ENCODE results near the gene NMRAL1.
A peak's percentile ranks its signal among the peaks of the same experiment; 100 is the strongest.

The NMRAL1 gene

DNA sequence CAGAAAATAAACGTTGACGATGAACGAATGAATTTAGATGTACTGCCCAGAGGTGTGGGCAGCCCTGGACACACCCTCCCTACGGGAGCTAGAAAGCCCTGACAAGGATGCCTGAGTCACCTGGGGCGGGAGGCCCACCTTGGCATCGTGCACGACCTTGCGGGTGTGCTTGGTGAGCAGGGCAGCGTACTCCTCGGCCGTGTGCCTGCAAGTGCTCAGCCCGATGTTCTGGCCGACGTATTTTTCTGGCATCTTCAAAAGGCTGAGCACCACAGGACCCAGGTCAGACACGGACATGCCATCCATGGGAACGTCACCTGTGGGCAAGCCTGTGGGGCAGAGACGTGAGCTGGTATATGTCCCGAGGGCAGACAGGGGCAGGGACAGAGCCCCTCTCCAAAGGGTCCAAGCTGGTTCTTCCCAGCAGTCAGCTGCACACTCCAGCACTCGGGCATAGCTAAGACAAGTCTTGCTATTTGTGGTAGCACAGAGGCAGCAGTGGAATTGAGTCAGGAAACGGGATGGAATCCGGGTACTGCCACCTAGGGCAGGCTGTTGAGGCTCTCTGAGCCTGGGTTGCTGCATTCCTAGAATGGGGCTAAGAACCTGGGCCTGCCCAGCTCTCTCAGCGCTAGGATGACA lies 10.8 kb downstream of the NMRAL1 start:
- DNase-seq, result no peak

DNA sequence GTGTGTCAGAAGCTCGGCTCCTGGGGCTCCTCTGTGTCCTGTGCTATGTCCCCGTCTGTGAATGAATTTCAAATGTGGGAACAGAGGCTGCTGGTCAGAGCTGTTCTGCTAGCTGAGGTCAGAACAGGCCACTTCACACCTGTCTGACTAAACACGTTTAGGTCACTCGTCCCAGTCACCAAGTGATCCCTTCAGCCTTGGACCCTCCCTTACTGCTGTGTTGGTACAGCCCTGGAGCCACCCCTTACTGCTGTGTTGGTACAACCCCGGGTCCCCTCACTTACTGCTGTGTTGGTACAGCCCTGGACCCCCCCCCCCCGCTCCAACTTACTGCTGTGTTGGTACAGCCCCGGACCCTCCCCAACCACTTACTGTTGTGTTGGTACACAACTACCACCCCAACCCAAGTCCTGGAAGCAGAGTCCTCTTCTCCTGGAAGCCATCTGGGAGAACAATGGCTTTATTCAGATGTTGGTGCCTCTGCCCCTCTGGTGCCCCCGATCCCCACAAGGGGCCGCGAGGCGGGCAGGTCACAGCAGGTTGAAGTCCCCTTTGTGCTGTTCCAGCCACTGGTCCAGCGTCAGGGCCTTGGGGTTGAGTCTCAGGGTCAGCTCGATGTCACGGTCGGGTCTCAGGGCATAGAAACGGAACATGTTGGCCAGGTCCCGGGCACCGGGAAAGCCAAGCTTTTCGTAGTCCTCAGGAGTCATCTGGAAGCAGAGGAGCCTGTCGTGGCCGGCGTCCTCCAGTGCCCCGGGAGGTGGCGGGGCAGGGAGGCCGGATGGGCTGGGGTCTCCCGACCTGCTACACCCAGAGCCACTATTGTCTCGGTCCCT lies 13.0 kb downstream of the NMRAL1 start:
- no peak for DNase-seq

DNA sequence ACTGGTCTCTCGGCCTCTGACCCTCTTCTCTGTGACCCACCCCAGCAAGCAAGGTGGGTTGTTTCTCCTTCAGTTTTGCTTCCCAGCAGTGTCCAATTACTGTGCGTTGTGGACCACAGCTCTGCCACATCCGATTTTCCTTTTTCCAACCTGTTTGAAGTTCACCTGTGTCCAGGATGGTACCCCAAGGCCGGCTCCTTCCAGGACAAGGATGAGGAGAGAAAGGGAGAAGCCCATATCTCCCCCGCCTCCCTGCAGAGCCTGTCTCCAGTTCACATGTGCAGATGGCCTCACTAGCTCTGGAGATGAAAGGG lies 13.5 kb downstream of the NMRAL1 start:
- no peak for DNase-seq

DNA sequence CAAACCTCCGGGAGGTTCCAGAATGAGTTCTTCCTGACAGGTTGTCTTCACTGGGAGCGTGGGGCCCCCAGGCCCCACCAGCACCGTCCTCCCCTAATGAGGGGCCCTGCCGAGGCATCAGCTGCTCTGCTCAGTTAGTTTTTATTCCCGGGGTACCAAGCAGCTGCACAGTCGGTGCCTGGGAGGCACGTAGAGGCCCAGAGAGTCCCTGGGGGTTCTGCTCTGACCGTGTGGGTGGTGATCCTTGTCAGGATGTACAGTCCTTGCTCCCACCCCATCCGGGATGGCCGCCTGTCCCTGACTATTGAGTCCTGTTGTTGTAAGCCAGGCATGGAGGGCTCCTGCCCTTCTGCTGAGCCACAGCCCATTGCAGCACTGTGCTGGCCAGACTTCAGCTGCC lies 18.5 kb downstream of the NMRAL1 start:
- no peak for DNase-seq

DNA sequence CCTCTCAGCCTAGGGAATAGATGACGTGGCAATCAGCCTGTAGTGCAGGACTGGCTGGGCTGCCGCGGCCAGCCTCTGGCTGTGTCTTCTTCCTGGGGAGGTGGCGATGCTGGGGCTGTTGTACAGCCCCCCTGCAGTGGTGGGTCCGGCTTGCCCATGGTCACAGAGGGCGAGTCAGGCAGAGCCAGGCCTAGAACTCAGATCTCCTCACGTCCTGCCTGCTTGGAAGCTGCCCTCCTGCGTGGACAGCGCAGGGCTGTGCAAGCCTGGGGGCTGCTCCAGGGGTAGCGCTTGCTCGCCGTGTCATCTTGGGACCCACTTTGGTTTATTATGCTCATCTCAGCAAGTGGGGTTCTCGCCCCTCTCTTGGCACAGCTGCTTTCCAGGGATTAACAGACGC lies 19.3 kb downstream of the NMRAL1 start:
- no peak for DNase-seq

DNA sequence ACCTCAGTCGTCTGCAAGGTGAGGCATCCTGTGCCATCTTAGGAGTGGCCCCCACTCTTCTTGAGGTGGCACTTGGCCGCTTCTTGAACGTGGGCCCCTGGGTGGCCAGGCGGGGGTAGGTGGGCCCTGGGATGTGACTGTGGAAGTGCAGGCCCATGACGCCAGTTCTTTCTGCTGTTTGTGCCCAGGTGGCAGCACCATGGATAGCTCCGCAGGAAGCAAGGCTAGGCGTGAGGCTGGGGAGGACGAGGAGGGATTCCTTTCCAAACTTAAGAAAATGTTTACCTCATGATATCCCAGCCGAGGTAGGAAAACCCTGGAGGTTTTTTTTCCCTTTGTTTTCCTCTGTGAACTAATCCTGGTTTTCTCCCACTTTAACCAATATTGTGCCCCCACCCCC lies 19.8 kb downstream of the NMRAL1 start:
- no peak for DNase-seq

- no peak for DNase-seq
These were observed 21.8 kb downstream of the NMRAL1 start for GRCh38 chr16:4452674-4453073.

DNA sequence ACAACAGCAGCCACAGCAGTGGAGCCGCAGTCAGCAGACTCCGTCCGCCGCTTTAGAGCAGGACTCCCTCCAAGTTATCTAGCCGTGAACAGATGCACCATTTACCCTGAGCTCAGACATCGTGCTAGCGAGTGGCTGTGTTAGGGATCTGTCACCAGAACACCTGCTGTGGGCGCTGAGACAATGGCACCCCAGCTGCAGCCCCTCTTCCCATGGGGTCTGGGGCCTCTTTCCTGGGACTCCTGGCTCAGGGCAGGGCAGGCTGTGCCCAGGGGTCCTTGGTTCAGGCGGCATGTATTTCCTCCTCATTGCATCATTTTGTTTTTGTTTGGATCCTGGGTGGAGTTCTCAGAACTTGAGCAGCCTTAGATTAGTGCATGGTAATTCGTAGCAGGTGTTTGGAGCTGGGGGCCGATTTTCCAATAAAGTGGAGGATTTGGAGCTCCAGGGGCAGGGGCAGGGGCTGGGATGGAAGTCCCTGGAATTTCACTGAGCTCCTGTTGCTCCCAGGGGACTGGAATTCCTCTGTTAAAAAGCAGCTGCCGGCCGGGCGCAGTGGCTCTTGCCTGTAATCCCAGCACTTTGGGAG lies 23.4 kb downstream of the NMRAL1 start:
- no peak for DNase-seq

GRCh38 chr16:4450430-4450829 lies 24.0 kb downstream of the NMRAL1 start:
- no peak for DNase-seq

- no peak for DNase-seq
These were observed 30.4 kb downstream of the NMRAL1 start for GRCh38 chr16:4443986-4444385.

GRCh38 chr16:4443271-4443670 lies 31.2 kb downstream of the NMRAL1 start:
- no peak for DNase-seq

- DNase-seq, result no peak
These were observed 32.1 kb downstream of the NMRAL1 start for GRCh38 chr16:4442371-4442770.

- DNase-seq, result no peak
These were observed 37.1 kb downstream of the NMRAL1 start for GRCh38 chr16:4437366-4437765.

DNA sequence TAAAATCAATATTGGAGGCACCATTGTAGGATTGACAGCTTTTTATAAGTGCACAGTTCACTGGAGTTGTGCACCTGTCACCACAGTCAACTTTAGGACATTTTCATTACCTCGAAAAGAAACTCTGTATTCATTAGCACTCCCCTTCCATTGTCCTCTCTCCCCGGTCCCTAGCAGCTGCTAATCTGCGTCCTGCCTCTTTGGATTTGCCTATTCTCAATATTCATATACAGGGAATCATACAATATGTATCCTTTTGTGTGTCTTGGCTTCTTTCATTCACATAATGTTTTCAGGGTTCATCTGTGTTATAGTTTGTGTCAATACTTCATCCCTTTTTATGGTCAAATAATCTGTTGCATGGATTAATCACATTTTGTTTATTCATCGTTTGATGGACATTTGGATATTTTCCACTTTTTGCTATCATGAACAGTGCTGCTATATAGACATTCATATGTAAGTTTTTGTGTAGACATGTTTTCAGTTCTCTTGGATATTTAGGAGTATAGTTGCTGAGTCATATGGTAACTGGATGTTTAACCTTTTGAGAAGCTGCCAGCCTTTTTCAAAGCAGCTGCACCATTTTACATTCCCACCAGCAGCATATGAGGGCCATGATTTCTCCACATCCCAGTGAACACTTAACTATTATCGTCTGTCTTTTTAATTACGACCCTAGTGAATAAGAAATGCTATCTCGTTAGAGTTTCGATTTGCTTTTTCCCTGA lies 38.9 kb downstream of the NMRAL1 start:
- DNase-seq, result no peak

DNA sequence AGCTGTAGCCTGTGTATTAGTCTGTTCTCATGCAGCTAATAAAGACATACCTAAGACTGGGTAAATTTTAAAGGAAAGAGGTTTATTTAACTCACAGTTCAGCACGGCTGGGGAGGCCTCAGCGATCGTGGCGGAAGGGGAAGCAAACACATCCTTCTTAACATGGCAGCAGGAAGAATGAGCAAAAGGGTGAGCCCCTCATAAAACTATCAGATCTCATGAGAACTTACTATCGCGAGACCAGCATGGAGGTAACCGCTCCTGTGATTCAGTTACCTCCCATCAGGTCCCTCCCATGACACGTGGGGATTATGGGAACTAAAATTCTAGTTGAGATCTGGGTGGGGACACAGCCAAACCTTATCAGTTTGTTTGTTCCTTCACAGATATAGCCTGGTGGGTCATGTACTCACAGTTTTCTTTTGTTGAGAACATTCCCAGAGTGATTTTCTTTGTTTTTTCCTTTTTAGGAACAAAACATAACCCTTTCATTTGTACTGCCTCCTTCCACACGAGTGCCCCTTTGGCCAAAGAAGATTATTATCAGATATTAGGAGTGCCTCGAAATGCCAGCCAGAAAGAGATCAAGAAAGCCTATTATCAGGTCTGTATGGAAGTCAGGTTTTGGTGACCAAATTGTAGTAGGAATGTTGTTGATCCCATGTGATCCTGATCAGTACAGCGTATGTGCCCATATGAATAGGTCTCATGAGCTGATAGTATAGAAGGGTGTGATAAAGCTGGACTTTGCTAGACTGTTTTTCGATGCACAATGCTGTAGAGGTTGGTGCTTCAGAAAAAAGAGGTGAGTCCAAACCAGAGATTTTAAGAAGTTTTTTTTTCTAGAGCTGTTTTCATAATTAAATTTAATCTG lies 40.3 kb downstream of the NMRAL1 start:
- no peak for DNase-seq

DNA sequence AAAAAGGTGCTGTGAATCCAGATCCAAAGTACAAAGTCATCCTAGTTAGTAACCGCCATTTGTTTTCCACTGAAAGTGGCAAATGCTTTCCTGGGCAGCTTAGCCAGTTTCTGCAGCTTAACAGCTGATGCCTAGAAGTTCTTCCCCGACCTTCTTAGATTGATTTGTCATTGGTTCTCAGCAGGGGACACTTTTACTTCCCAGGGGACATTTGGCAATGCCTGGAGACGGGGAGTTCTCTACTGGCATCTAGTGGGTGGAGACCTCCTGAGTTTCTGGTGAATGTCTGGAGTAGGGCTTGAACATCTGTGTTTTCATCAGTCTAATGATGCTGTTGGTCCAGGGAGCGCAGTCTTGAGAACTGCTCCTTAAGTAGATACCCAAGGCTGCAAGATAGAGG lies 41.2 kb downstream of the NMRAL1 start:
- DNase-seq, result no peak

GRCh38 chr16:4431023-4431422 lies 43.4 kb downstream of the NMRAL1 start:
- no peak for DNase-seq

GRCh38 chr16:4428500-4428899 lies 45.9 kb downstream of the NMRAL1 start:
- DNase-seq, result no peak

GRCh38 chr16:4426722-4427372 lies 47.6 kb downstream of the NMRAL1 start:
- DNase-seq, result no peak

- peak; percentile 60 for DNase-seq
These were observed 48.3 kb downstream of the NMRAL1 start for GRCh38 chr16:4426021-4426684.

DNA sequence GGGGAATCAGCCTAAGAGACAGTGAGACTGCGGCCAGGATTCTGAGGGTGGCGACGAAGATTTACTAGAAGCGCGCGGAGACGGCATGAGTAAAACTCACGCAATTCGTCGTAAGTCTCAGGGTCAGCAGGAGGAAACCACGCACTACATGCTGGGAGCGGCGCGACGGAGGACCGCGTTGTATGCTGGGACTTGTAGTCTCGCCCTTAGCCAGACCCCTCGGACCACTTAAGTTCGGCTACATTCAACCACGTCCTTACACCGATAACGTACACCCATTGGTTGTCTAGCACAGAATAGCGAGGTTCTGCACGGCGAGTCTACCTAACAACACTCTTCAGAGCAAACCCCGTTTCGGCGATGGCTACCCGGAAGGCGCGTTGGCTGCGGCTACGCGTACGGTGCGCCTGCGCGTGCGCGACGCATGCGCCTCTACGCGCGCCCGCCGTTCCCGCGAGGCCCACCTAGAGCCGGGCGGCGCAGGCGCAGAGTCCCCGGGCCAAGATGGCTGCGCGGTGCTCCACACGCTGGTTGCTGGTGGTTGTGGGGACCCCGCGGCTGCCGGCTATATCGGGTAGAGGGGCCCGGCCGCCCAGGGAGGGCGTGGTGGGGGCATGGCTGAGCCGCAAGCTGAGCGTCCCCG lies 48.9 kb downstream of the NMRAL1 start, which contains the start of gene DNAJA3:
Gene DNAJA3, plus strand, starts transcription at position 491 of the 643 bp plus-strand sequence. Its CDS starts 14 bp downstream, at position 505.
- peak; percentile 89 for DNase-seq
